Stimulated activated CD4-positive, alpha-beta T cell treated with anti-CD3 and anti-CD28 coated beads, TNF-alpha, amount 100 ng/mL, for 1 hour (primary cell): ENCODE measurements around the gene TFDP3.

Experiments used
- DNase-seq, 3 donors: peaks; one replicate each; pipeline ENCODE4 v3.0.0-alpha.2; 2020; ENCODE audit warnings: low read depth in 3 of 3, low spot score in 1 of 3

TFDP3 gene

GRCh38 chrX:133188631-133189030 is 29.5 kb downstream of the TFDP3 start:
- no peak for DNase-seq

GRCh38 chrX:133185938-133186337 is 32.2 kb downstream of the TFDP3 start:
- no peak for DNase-seq

- DNase-seq = no peak
Measured at GRCh38 chrX:133185119-133185518, 33.0 kb downstream of the TFDP3 start.

- no peak for DNase-seq
Measured at GRCh38 chrX:133183806-133184205, 34.3 kb downstream of the TFDP3 start.

- DNase-seq = no peak
Measured at GRCh38 chrX:133179500-133179899, 38.7 kb downstream of the TFDP3 start.

GRCh38 chrX:133177202-133177601 is 41.0 kb downstream of the TFDP3 start:
- no peak for DNase-seq

GRCh38 chrX:133175605-133176004 is 42.5 kb downstream of the TFDP3 start:
- no peak for DNase-seq

GRCh38 chrX:133175162-133175561 is 43.0 kb downstream of the TFDP3 start:
- no peak for DNase-seq

- no peak for DNase-seq
Measured at GRCh38 chrX:133171962-133172708, 46.0 kb downstream of the TFDP3 start.
